Neural cell (in vitro differentiated cells): ENCODE measurements around the gene RETNLB. TPM values are rescaled to one million over a fixed set of nuclear protein-coding genes. Genes with fewer than 3 reads are reported as not detected.

Experiments used
- H2AFZ ChIP-seq: fragments of 200-600, 300-800 bp; sonication (generic), shearing (Covaris generic); 2 replicates; pipeline ENCODE4 v1.6.0; 2014; ENCODE audit warnings: low read depth, mild to moderate bottlenecking, antibody characterized with exemption, low read length, moderate library complexity
- H3F3A ChIP-seq: fragments of 200-600 bp; shearing (Covaris generic); 2 replicates; pipeline ENCODE4 v1.6.1; 2016; ENCODE audit warnings: mild to moderate bottlenecking, moderate library complexity, mixed read lengths, antibody characterized with exemption, low read length; ENCODE audit not compliant: insufficient read depth, poor library complexity, severe bottlenecking
- H3K27ac ChIP-seq: fragments of 200-600, 300-800 bp; sonication (generic), shearing (Covaris generic); 2 replicates; pipeline ENCODE4 v1.5.1; 2014; ENCODE audit warnings: mild to moderate bottlenecking, low read length, moderate library complexity
- H3K27me3 ChIP-seq: fragments of 300-800, 200-600 bp; sonication (generic), shearing (Covaris generic); 2 replicates; pipeline ENCODE4 v1.6.0; 2014; ENCODE audit warnings: mild to moderate bottlenecking, low read depth, low read length, moderate library complexity; ENCODE audit not compliant: insufficient read depth
- H3K36me3 ChIP-seq: fragments of 300-800, 200-600 bp; sonication (generic), shearing (Covaris generic); 2 replicates; pipeline ENCODE4 v1.5.1; 2014; ENCODE audit warnings: mild to moderate bottlenecking, antibody characterized with exemption, low read length, moderate library complexity; ENCODE audit not compliant: insufficient read depth
- H3K4me2 ChIP-seq: fragments of 300-800, 200-600 bp; sonication (generic), shearing (Covaris generic); 2 replicates; pipeline ENCODE4 v1.6.0; 2014; ENCODE audit warnings: mild to moderate bottlenecking, low read length
- H3K4me3 ChIP-seq: fragments of 300-800, 200-600 bp; sonication (generic), shearing (Covaris generic); 2 replicates; pipeline ENCODE4 v1.5.1; 2014; ENCODE audit warnings: mild to moderate bottlenecking, low read length, moderate library complexity
- H3K79me2 ChIP-seq: fragments of 200-600 bp; shearing (Covaris generic); replicated peaks from 2 replicates; pipeline ENCODE4 v1.6.0; 2014; ENCODE audit warnings: mild to moderate bottlenecking, low read length, moderate library complexity; ENCODE audit not compliant: insufficient read depth
- H3K9ac ChIP-seq: fragments of 300-800, 200-600 bp; sonication (generic), shearing (Covaris generic); 2 replicates; pipeline ENCODE4 v1.6.1; 2016; ENCODE audit warnings: mild to moderate bottlenecking, low read length, mixed read lengths
- H3K9me2 ChIP-seq: fragments of 200-600 bp; shearing (Covaris generic); 2 replicates; pipeline ENCODE4 v1.6.1; 2016; ENCODE audit warnings: mild to moderate bottlenecking, low read length, mixed read lengths; ENCODE audit not compliant: insufficient read depth
- H3K9me3 ChIP-seq: fragments of 200-600, 300-800 bp; sonication (generic), shearing (Covaris generic); 2 replicates; pipeline ENCODE4 v1.6.1; 2016; ENCODE audit warnings: mild to moderate bottlenecking, mixed run types, low read length, moderate library complexity, mixed read lengths
- H4K20me1 ChIP-seq: fragments of 200-600 bp; shearing (Covaris generic); 2 replicates; pipeline ENCODE4 v1.6.1; 2016; ENCODE audit warnings: mild to moderate bottlenecking, mixed run types; ENCODE audit not compliant: insufficient read depth
- EP300 ChIP-seq: fragments of 450-650 bp; conservative IDR thresholded peaks from 2 replicates; pipeline ENCODE4 v1.6.1; 2014; ENCODE audit warnings: antibody characterized with exemption, mild to moderate bottlenecking, moderate library complexity; ENCODE audit not compliant: poor library complexity, severe bottlenecking
- EZH2 ChIP-seq: fragments of 200-600, 300-800 bp; shearing (Covaris generic), sonication (generic); IDR thresholded peaks from 2 replicates; pipeline ENCODE4 v1.6.1; 2014; ENCODE audit warnings: antibody characterized with exemption, low read length, borderline replicate concordance, mild to moderate bottlenecking; ENCODE audit not compliant: insufficient read depth, poor library complexity, severe bottlenecking
- MXI1 ChIP-seq: fragments of 450-650 bp; conservative IDR thresholded peaks from 2 replicates; pipeline ENCODE4 v1.6.1; 2014; ENCODE audit warnings: antibody characterized with exemption, mild to moderate bottlenecking; ENCODE audit not compliant: poor library complexity, severe bottlenecking
- POLR2AphosphoS5 ChIP-seq: IDR thresholded peaks from 2 replicates; pipeline ENCODE4 v1.6.1; 2012
- RAD21 ChIP-seq: fragments of 450-650 bp; conservative IDR thresholded peaks from 2 replicates; pipeline ENCODE4 v1.6.1; 2014; ENCODE audit warnings: antibody characterized with exemption, mild to moderate bottlenecking, moderate library complexity
- SMC3 ChIP-seq: fragments of 450-650 bp; conservative IDR thresholded peaks from 2 replicates; pipeline ENCODE4 v1.6.1; 2014; ENCODE audit warnings: antibody characterized with exemption, mild to moderate bottlenecking, moderate library complexity; ENCODE audit not compliant: poor library complexity
- TAF1 ChIP-seq: IDR thresholded peaks from 2 replicates; pipeline ENCODE4 v1.6.1; 2012; ENCODE audit warnings: low read depth
- polyA plus RNA-seq: library from polyadenylated mRNA; depleted of rRNA; stranded (reverse); fragments of >200 nt; gene quantifications from 2 replicates; pipeline ENCODE4 v1.2.3, GENCODE V29; 2014
- TF ChIP-seq, protein P1 (sequence below): IDR thresholded peaks from 2 replicates; pipeline ENCODE4 v1.6.1; 2012; ENCODE audit warnings: borderline replicate concordance
- TF ChIP-seq, protein P2 (sequence below): fragments of 450-650 bp; IDR thresholded peaks from 2 replicates; pipeline ENCODE4 v1.5.1; 2014; ENCODE audit warnings: antibody characterized with exemption, mild to moderate bottlenecking, moderate library complexity; ENCODE audit not compliant: poor library complexity, severe bottlenecking

Gene RETNLB
- polyA plus RNA-seq, 1 donor from 2014 or later, result not detected

DNA sequence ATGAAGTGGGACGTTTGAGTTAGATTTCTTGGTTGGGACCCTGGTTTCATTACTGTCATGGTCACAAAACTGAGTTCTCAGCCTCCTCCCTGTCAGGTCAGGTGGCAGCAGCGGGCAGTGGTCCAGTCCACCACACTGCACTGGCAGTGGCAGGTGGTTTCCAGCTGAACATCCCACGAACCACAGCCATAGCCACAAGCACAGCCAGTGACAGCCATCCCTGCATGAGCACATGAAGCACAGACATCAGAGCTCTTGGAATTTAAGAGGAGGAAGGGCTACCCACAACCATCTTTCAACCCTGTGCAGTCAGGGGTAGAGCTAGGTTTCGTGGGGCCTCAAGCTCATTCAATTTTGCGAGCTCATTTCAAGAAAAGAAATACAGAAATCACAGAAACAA, 1.5 kb downstream of the RETNLB start:
- Histone ChIP-seq H3F3A (no peaks in the 10 kb centered on the region), H3K9me2 (no peaks in the 10 kb centered on the region), H3K79me2 (no peaks in the 10 kb centered on the region), H3K27ac (no peak overlapping the region), H3K27me3 (no peaks in the 10 kb centered on the region), H3K4me3 (no peak overlapping the region), H3K4me2 (no peak overlapping the region), H3K36me3 (no peaks in the 10 kb centered on the region), H3K9me3 (no peaks in the 10 kb centered on the region), H4K20me1 (no peaks in the 10 kb centered on the region), H3K9ac (no peak overlapping the region), H2AFZ (no peak overlapping the region)
- no peak for TF ChIP-seq MXI1
- TF ChIP-seq, protein P1, sequence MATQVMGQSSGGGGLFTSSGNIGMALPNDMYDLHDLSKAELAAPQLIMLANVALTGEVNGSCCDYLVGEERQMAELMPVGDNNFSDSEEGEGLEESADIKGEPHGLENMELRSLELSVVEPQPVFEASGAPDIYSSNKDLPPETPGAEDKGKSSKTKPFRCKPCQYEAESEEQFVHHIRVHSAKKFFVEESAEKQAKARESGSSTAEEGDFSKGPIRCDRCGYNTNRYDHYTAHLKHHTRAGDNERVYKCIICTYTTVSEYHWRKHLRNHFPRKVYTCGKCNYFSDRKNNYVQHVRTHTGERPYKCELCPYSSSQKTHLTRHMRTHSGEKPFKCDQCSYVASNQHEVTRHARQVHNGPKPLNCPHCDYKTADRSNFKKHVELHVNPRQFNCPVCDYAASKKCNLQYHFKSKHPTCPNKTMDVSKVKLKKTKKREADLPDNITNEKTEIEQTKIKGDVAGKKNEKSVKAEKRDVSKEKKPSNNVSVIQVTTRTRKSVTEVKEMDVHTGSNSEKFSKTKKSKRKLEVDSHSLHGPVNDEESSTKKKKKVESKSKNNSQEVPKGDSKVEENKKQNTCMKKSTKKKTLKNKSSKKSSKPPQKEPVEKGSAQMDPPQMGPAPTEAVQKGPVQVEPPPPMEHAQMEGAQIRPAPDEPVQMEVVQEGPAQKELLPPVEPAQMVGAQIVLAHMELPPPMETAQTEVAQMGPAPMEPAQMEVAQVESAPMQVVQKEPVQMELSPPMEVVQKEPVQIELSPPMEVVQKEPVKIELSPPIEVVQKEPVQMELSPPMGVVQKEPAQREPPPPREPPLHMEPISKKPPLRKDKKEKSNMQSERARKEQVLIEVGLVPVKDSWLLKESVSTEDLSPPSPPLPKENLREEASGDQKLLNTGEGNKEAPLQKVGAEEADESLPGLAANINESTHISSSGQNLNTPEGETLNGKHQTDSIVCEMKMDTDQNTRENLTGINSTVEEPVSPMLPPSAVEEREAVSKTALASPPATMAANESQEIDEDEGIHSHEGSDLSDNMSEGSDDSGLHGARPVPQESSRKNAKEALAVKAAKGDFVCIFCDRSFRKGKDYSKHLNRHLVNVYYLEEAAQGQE, result no peak
- no peak for TF ChIP-seq EZH2
- TF ChIP-seq, protein P2, sequence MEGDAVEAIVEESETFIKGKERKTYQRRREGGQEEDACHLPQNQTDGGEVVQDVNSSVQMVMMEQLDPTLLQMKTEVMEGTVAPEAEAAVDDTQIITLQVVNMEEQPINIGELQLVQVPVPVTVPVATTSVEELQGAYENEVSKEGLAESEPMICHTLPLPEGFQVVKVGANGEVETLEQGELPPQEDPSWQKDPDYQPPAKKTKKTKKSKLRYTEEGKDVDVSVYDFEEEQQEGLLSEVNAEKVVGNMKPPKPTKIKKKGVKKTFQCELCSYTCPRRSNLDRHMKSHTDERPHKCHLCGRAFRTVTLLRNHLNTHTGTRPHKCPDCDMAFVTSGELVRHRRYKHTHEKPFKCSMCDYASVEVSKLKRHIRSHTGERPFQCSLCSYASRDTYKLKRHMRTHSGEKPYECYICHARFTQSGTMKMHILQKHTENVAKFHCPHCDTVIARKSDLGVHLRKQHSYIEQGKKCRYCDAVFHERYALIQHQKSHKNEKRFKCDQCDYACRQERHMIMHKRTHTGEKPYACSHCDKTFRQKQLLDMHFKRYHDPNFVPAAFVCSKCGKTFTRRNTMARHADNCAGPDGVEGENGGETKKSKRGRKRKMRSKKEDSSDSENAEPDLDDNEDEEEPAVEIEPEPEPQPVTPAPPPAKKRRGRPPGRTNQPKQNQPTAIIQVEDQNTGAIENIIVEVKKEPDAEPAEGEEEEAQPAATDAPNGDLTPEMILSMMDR, result no peak
- TF ChIP-seq TAF1, result no peak
- TF ChIP-seq EP300, result no peak
- no peak for TF ChIP-seq RAD21
- no peak for TF ChIP-seq SMC3
- TF ChIP-seq POLR2AphosphoS5, result no peak

DNA sequence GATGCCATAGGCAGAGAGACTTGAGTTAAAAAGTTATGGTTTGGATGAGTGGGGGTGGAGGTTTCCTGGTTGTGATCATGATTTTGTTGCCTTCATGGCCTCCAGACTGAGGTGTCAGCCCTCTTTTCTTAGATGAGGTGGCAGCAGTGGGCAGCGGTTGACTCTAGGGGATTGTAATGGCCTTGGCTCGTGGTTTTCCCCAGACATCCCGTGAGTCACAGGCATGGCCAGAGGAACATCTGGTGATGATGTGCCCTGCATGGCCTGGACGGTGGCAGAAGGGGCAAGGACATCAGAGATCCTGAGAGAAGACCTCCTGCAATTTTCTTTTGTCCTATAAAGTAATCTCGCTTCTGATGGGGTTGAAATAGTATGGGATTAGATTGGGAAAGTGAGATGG, 12.4 kb downstream of the RETNLB start:
- H2AFZ ChIP-seq, result no peak overlapping the region
- H3K4me2 ChIP-seq, result no peak overlapping the region
- H3F3A ChIP-seq, result no peaks in the 10 kb centered on the region
- H3K27ac ChIP-seq, result no peak overlapping the region
- H3K9me2 ChIP-seq, result no peaks in the 10 kb centered on the region
- no peaks in the 10 kb centered on the region for H4K20me1 ChIP-seq
- H3K9ac ChIP-seq, result no peak overlapping the region
- H3K36me3 ChIP-seq, result no peaks in the 10 kb centered on the region
- TF ChIP-seq, protein P1, result no peak
- TF ChIP-seq SMC3 (no peak), RAD21 (no peak), POLR2AphosphoS5 (no peak), EP300 (no peak), TAF1 (no peak), MXI1 (no peak), EZH2 (no peak)
- TF ChIP-seq, protein P2, result no peak
- H3K9me3 ChIP-seq, result no peaks in the 10 kb centered on the region
- no peak overlapping the region for H3K4me3 ChIP-seq
- no peaks in the 10 kb centered on the region for H3K79me2 ChIP-seq
- H3K27me3 ChIP-seq, result no peaks in the 10 kb centered on the region
